HCT116 (cell line): ENCODE results near the gene CLCN3.

ENCODE experiments used
- CTCF ChIP-seq, 3 experiments: fragments of 200-600 bp in 1 of 3; sonication (generic) in 1 of 3; IDR thresholded peaks in 2 of 3; conservative IDR thresholded peaks in 1 of 3; 2 replicates each; pipeline ENCODE4 v1.5.1; 2012 to 2017; ENCODE audit warnings: low read depth in 2 of 3, low read length in 2 of 3, antibody characterized with exemption in 1 of 3, borderline replicate concordance in 1 of 3, control low read depth in 1 of 3, mild to moderate bottlenecking in 1 of 3, mixed read lengths in 1 of 3, mixed run types in 1 of 3, moderate library complexity in 1 of 3; ENCODE audit not compliant: insufficient read depth in 1 of 3
- JUND ChIP-seq: IDR thresholded peaks from 2 replicates; pipeline ENCODE4 v1.6.1; 2012
- POLR2A ChIP-seq: IDR thresholded peaks from 2 replicates; pipeline ENCODE4 v1.7.0; 2011; ENCODE audit warnings: borderline replicate concordance; ENCODE audit not compliant: insufficient read depth, insufficient read length; ENCODE audit errors: extremely low read depth
- POLR2AphosphoS5 ChIP-seq: IDR thresholded peaks from 2 replicates; pipeline ENCODE4 v1.6.1; 2011; ENCODE audit warnings: mild to moderate bottlenecking, low read depth, low read length, moderate library complexity
- ZNF274 ChIP-seq: fragments of 200-500 bp; sonication (Bioruptor generic); IDR thresholded peaks from 2 replicates; pipeline ENCODE4 v1.6.1; 2014; ENCODE audit warnings: mild to moderate bottlenecking, low read depth, low read length, inconsistent platforms
- TF ChIP-seq, protein P1 (sequence below): IDR thresholded peaks from 2 replicates; pipeline ENCODE4 v1.6.1; 2011; ENCODE audit warnings: mild to moderate bottlenecking, low read length, moderate library complexity; ENCODE audit not compliant: insufficient replicate concordance; ENCODE audit errors: extremely low read depth

DNA sequence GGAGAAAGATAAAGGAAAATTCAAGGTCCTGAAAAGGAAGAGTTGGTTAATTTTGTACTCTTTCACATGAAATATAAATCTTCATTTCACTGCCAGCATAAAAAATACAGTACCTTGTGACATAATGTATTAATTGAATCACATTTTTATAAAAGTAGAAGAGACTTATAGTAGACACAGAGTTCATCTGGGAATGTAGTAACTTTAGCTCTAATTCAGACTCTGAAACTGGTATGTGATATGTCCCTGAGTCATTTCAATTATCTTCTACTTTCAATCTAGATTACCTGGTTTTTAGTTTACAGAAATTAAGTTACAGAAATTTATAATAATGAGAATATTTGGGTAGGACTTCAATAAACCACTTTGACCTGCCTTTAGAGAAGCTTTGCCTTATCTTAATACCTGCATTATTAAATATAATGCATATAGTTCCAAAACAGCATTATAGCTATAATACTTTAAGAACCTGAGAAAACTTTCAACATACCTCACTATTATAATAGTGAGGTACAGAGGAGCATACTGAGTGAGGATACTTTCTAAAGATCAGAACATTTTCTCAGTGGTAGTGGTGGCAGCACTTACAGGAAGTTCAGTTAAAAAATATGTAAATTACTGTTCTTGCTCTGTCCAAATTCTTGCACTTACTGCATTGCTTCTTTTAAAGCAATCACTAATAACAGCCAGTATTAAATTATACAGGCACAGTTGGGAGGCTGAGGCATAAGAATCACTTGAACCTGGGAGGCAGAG lies 19.2 kb upstream of the CLCN3 start:
- TF ChIP-seq POLR2A (no peak), JUND (no peak), ZNF274 (no peak), CTCF (IDR thresholded peaks at IDR 0.05 in 2 of 3, conservative IDR thresholded peaks at IDR 0.05 in 1 of 3; ENCODE audit: borderline replicate concordance in 1 of 3, insufficient read depth in 1 of 3, low read depth in 2 of 3, low read length in 2 of 3) (no peak), POLR2AphosphoS5 (no peak)
- TF ChIP-seq, protein P1, sequence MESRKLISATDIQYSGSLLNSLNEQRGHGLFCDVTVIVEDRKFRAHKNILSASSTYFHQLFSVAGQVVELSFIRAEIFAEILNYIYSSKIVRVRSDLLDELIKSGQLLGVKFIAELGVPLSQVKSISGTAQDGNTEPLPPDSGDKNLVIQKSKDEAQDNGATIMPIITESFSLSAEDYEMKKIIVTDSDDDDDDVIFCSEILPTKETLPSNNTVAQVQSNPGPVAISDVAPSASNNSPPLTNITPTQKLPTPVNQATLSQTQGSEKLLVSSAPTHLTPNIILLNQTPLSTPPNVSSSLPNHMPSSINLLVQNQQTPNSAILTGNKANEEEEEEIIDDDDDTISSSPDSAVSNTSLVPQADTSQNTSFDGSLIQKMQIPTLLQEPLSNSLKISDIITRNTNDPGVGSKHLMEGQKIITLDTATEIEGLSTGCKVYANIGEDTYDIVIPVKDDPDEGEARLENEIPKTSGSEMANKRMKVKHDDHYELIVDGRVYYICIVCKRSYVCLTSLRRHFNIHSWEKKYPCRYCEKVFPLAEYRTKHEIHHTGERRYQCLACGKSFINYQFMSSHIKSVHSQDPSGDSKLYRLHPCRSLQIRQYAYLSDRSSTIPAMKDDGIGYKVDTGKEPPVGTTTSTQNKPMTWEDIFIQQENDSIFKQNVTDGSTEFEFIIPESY = no peak
